ENCODE measurements around the gene AVPR1B. TPM values are rescaled to one million over a fixed set of nuclear protein-coding genes. Genes with fewer than 3 reads are reported as not detected.

AVPR1B gene, protein sequence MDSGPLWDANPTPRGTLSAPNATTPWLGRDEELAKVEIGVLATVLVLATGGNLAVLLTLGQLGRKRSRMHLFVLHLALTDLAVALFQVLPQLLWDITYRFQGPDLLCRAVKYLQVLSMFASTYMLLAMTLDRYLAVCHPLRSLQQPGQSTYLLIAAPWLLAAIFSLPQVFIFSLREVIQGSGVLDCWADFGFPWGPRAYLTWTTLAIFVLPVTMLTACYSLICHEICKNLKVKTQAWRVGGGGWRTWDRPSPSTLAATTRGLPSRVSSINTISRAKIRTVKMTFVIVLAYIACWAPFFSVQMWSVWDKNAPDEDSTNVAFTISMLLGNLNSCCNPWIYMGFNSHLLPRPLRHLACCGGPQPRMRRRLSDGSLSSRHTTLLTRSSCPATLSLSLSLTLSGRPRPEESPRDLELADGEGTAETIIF
- total RNA-seq (2014; rRNA removed; shearing (Covaris generic)) (not detected in 2 replicates), total RNA-seq (2022) (not detected in 2 replicates), Bru-seq, nascent RNA (not detected), BruChase-seq, experiment 1, labeled RNA remaining after a 6-hour chase (not detected), BruChase-seq, experiment 2, labeled RNA remaining after a 2-hour chase (percentile 15 among the genes with signal in this experiment)
- long read RNA-seq = 0 reads

DNA sequence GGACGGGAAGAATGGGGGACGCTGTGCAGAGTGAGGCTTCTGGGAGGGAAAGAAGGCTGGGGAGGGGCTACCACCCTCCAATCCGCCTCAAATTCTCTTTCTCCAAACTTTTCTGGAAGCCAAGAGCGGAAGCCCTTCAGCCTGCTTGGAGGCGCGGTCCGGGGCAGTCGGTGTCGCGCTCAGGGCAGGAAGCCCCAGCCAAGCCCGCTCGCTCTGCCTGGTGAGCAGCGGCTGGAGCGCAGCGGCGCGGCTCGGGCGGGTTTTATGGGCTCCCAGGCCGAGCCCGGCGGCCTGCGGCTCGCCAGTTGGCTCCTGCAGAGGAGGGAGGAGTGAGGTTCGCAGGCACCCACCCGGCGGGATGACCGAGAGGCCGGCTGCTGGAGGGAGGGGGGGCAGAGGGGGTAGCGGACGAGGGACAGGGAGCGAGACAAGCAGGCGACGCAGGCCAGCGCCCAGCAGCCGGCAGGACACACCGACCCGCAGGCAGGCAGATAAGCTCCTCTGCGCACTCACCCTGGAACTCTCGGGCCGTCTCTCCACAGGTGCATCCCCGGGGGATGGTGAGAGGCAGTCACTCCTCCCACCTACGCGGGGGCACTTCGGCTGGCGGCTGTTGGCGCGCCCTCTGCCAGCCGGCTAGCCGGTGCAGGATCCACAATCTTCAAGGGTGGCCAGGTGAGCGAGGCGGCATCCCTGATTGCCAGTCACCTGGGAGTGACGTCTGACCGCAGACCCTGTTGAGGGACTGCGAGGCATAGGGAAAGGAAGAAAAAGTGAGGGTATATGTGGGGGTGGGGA, at the start of gene AVPR1B:
Gene AVPR1B, minus strand, starts transcription at position 238 of the 798 bp plus-strand sequence. CDS start 498 bp downstream, outside the sequence.
- no peak for DNase-seq (ENCODE audit: low spot score)
- no peak within 1 kb of the TSS for H2AFZ ChIP-seq (ENCODE audit: low read length)

DNA sequence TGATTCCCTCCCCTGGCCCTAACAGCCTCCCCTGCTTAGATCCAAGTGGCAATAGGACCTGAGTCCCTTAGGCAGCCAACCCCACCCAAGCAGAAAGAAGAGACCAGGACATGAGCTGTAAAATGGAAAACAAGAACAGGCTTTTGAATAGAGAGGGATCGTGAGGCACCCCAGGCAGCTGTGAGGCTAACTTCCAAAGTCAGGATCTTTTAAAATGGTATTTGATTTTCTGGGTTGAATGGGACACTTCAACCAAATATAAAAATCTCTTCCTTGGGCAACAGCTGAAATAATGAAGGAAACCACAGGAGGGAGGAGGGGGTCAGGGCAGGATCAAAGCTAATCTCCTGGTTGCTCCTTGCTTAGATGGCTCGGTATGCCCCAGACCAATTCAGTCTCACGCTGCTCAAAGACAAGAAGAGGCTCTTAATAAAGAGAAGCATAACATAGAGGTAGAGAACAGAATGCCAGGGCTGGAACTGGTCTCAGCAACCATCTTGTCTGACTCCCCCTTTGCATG, 28.6 kb upstream of the AVPR1B start:
- CTCF ChIA-PET (ENCODE audit: unreplicated experiment) = no interaction called here
- Histone ChIP-seq H3K79me2 (ENCODE audit: insufficient read depth, low read depth, low read length) (no peaks in the 10 kb centered on the region), H3K4me2 (ENCODE audit: low read length) (no peak overlapping the region), H2AFZ (ENCODE audit: low read length) (no peak overlapping the region), H3K4me1 (ENCODE audit: insufficient read depth, low read length, poor library complexity, severe bottlenecking) (no peaks in the 10 kb centered on the region), H3K36me3 (ENCODE audit: insufficient read depth, low read length) (no peaks in the 10 kb centered on the region), H3K4me3 (ENCODE audit: low read depth, low read length, poor library complexity, severe bottlenecking) (no peak overlapping the region), H3K9me2 (ENCODE audit: insufficient read depth, low read length) (no peaks in the 10 kb centered on the region), H3K9me3 (ENCODE audit: low read length) (no peaks in the 10 kb centered on the region), H3K27ac (ENCODE audit: low read depth, low read length, poor library complexity, severe bottlenecking) (no peak overlapping the region), H4K20me1 (ENCODE audit: insufficient read depth, low read length) (no peaks in the 10 kb centered on the region)
- BruUV-seq (replicated peaks) = no TSS peak
- intact Hi-C loops (cut with micrococcal nuclease; ENCODE audit: unreplicated experiment) = no loop called here
- POLR2A ChIA-PET = no interaction called here
- TF ChIP-seq, protein P1, sequence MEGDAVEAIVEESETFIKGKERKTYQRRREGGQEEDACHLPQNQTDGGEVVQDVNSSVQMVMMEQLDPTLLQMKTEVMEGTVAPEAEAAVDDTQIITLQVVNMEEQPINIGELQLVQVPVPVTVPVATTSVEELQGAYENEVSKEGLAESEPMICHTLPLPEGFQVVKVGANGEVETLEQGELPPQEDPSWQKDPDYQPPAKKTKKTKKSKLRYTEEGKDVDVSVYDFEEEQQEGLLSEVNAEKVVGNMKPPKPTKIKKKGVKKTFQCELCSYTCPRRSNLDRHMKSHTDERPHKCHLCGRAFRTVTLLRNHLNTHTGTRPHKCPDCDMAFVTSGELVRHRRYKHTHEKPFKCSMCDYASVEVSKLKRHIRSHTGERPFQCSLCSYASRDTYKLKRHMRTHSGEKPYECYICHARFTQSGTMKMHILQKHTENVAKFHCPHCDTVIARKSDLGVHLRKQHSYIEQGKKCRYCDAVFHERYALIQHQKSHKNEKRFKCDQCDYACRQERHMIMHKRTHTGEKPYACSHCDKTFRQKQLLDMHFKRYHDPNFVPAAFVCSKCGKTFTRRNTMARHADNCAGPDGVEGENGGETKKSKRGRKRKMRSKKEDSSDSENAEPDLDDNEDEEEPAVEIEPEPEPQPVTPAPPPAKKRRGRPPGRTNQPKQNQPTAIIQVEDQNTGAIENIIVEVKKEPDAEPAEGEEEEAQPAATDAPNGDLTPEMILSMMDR (conservative IDR thresholded peaks at IDR 0.05; ENCODE audit: low read length) = no peak
- no peak for TF ChIP-seq EZH2phosphoT487 (IDR thresholded peaks at IDR 0.05; ENCODE audit: borderline replicate concordance, low read depth, low read length)
- no peak for DNase-seq (ENCODE audit: low spot score)

More for the DNA sequence above, at the start of gene AVPR1B:
- no peak within 1 kb of the TSS for H3K4me2 ChIP-seq (ENCODE audit: low read length)
- no peaks in the 10 kb centered on the region for H3K4me1 ChIP-seq (ENCODE audit: insufficient read depth, low read length, poor library complexity, severe bottlenecking)
- no peaks in the 10 kb centered on the region for H3K36me3 ChIP-seq (ENCODE audit: insufficient read depth, low read length)
- POLR2A ChIA-PET = no interaction called here
- peaks cover 14% of the 10 kb centered on the region for H3K9me3 ChIP-seq (ENCODE audit: low read length)
- no peaks in the 10 kb centered on the region for H4K20me1 ChIP-seq (ENCODE audit: insufficient read depth, low read length)
- TF ChIP-seq, protein P1 (conservative IDR thresholded peaks at IDR 0.05; ENCODE audit: low read length) = no peak
- TF ChIP-seq EZH2phosphoT487 (IDR thresholded peaks at IDR 0.05; ENCODE audit: borderline replicate concordance, low read depth, low read length) = no peak
- no TSS peak for BruUV-seq (replicated peaks)
- no peaks in the 10 kb centered on the region for H3K79me2 ChIP-seq (ENCODE audit: insufficient read depth, low read depth, low read length)
- intact Hi-C loops (cut with micrococcal nuclease; ENCODE audit: unreplicated experiment) = no loop called here
- H3K9me2 ChIP-seq (ENCODE audit: insufficient read depth, low read length) = no peaks in the 10 kb centered on the region
- H3K27ac ChIP-seq (ENCODE audit: low read depth, low read length, poor library complexity, severe bottlenecking) = no peak within 1 kb of the TSS
- CTCF ChIA-PET (ENCODE audit: unreplicated experiment) = no interaction called here
- H3K4me3 ChIP-seq (ENCODE audit: low read depth, low read length, poor library complexity, severe bottlenecking) = no peak within 1 kb of the TSS

Data from OCI-LY7 (cell line).